HEK293 (cell line): ENCODE measurements around the gene OR2W1.

ENCODE experiments used
- GLI4 ChIP-seq: fragments of 450-650 bp; formaldehyde crosslinking; IDR thresholded peaks from 2 replicates; pipeline ENCODE4 v1.5.1; 2016; ENCODE audit warnings: missing biosample characterization, missing genetic modification characterization
- IKZF3 ChIP-seq: fragments of 450-650 bp; IDR thresholded peaks from 2 replicates; pipeline ENCODE4 v1.5.0; 2018; ENCODE audit warnings: missing biosample characterization, mild to moderate bottlenecking, missing genetic modification characterization, moderate library complexity
- KLF16 ChIP-seq: fragments of 450-650 bp; formaldehyde crosslinking; IDR thresholded peaks from 2 replicates; pipeline ENCODE4 v1.5.1; 2017; ENCODE audit warnings: missing biosample characterization, missing genetic modification characterization
- MZF1 ChIP-seq: fragments of 450-650 bp; formaldehyde crosslinking; IDR thresholded peaks from 2 replicates; pipeline ENCODE4 v1.5.1; 2017; ENCODE audit warnings: missing biosample characterization, missing genetic modification characterization, borderline replicate concordance
- PRDM2 ChIP-seq: fragments of 450-650 bp; formaldehyde crosslinking; IDR thresholded peaks from 2 replicates; pipeline ENCODE4 v1.5.1; 2016; ENCODE audit warnings: missing biosample characterization, missing genetic modification characterization, borderline replicate concordance
- PRDM4 ChIP-seq: fragments of 450-650 bp; formaldehyde crosslinking; IDR thresholded peaks from 2 replicates; pipeline ENCODE4 v1.5.1; 2017; ENCODE audit warnings: missing biosample characterization, missing genetic modification characterization
- SCRT2 ChIP-seq: fragments of 450-650 bp; formaldehyde crosslinking; IDR thresholded peaks from 2 replicates; pipeline ENCODE4 v1.5.1; 2016; ENCODE audit warnings: missing biosample characterization, missing genetic modification characterization
- TRIM28 ChIP-seq: IDR thresholded peaks from 2 replicates; pipeline ENCODE4 v1.6.1; 2011; ENCODE audit warnings: low read length, control low read depth, borderline replicate concordance
- YY1 ChIP-seq: fragments of 450-650 bp; formaldehyde crosslinking; IDR thresholded peaks from 2 replicates; pipeline ENCODE4 v1.5.1; 2018; ENCODE audit warnings: missing biosample characterization, missing genetic modification characterization
- ZBTB48 ChIP-seq: fragments of 450-650 bp; formaldehyde crosslinking; IDR thresholded peaks from 2 replicates; pipeline ENCODE4 v1.5.1; 2016; ENCODE audit warnings: missing biosample characterization, missing genetic modification characterization
- ZNF10 ChIP-seq: fragments of 450-650 bp; formaldehyde crosslinking; IDR thresholded peaks from 2 replicates; pipeline ENCODE4 v1.5.1; 2017; ENCODE audit warnings: missing biosample characterization, missing genetic modification characterization
- ZNF132 ChIP-seq: fragments of 450-650 bp; formaldehyde crosslinking; IDR thresholded peaks from 2 replicates; pipeline ENCODE4 v1.5.1; 2017; ENCODE audit warnings: missing biosample characterization, missing genetic modification characterization, borderline replicate concordance
- ZNF174 ChIP-seq: fragments of 450-650 bp; formaldehyde crosslinking; IDR thresholded peaks from 2 replicates; pipeline ENCODE4 v1.5.0; 2017; ENCODE audit warnings: missing biosample characterization, mild to moderate bottlenecking, missing genetic modification characterization
- ZNF548 ChIP-seq: fragments of 450-650 bp; formaldehyde crosslinking; IDR thresholded peaks from 2 replicates; pipeline ENCODE4 v1.5.1; 2016; ENCODE audit warnings: missing biosample characterization, missing genetic modification characterization
- ZNF555 ChIP-seq: fragments of 450-650 bp; formaldehyde crosslinking; conservative IDR thresholded peaks from 2 replicates; pipeline ENCODE4 v1.5.1; 2017; ENCODE audit warnings: missing biosample characterization, mild to moderate bottlenecking, missing genetic modification characterization, inconsistent platforms
- ZNF624 ChIP-seq: fragments of 450-650 bp; formaldehyde crosslinking; IDR thresholded peaks from 2 replicates; pipeline ENCODE4 v1.5.1; 2017; ENCODE audit warnings: missing biosample characterization, missing genetic modification characterization
- ZNF707 ChIP-seq: fragments of 450-650 bp; formaldehyde crosslinking; IDR thresholded peaks from 2 replicates; pipeline ENCODE4 v1.5.1; 2016; ENCODE audit warnings: missing biosample characterization, missing genetic modification characterization
- ZNF768 ChIP-seq: fragments of 450-650 bp; formaldehyde crosslinking; IDR thresholded peaks from 2 replicates; pipeline ENCODE4 v1.5.1; 2018; ENCODE audit warnings: missing biosample characterization, mild to moderate bottlenecking, missing genetic modification characterization
- ZNF830 ChIP-seq: fragments of 450-650 bp; IDR thresholded peaks from 2 replicates; pipeline ENCODE4 v1.5.0; 2018; ENCODE audit warnings: missing biosample characterization, missing genetic modification characterization, low read depth, mild to moderate bottlenecking, moderate library complexity
- TF ChIP-seq, protein P1 (sequence below): fragments of 450-650 bp; formaldehyde crosslinking; IDR thresholded peaks from 2 replicates; pipeline ENCODE4 v1.5.1; 2016; ENCODE audit warnings: missing biosample characterization, missing genetic modification characterization
- TF ChIP-seq, protein P2 (sequence below): fragments of 450-650 bp; formaldehyde crosslinking; IDR thresholded peaks from 2 replicates; pipeline ENCODE4 v1.5.1; 2016; ENCODE audit warnings: missing biosample characterization, missing genetic modification characterization, low read depth
- TF ChIP-seq, protein P3 (sequence below): fragments of 450-650 bp; formaldehyde crosslinking; IDR thresholded peaks from 2 replicates; pipeline ENCODE4 v1.5.1; 2016; ENCODE audit warnings: missing biosample characterization, missing genetic modification characterization

Gene OR2W1

GRCh38 chr6:29016559-29017427 lies 28.2 kb downstream of the OR2W1 start (continued):
- TF ChIP-seq, protein P1, sequence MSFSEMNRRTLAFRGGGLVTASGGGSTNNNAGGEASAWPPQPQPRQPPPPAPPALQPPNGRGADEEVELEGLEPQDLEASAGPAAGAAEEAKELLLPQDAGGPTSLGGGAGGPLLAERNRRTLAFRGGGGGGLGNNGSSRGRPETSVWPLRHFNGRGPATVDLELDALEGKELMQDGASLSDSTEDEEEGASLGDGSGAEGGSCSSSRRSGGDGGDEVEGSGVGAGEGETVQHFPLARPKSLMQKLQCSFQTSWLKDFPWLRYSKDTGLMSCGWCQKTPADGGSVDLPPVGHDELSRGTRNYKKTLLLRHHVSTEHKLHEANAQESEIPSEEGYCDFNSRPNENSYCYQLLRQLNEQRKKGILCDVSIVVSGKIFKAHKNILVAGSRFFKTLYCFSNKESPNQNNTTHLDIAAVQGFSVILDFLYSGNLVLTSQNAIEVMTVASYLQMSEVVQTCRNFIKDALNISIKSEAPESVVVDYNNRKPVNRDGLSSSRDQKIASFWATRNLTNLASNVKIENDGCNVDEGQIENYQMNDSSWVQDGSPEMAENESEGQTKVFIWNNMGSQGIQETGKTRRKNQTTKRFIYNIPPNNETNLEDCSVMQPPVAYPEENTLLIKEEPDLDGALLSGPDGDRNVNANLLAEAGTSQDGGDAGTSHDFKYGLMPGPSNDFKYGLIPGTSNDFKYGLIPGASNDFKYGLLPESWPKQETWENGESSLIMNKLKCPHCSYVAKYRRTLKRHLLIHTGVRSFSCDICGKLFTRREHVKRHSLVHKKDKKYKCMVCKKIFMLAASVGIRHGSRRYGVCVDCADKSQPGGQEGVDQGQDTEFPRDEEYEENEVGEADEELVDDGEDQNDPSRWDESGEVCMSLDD = no peak
- TF ChIP-seq ZNF768 (no peak), ZNF174 (tag by site-specific recombination) (no peak), PRDM4 (tag by site-specific recombination) (0 out of 2 replicates have a peak, but pooled peaks have one; percentile 17), ZNF624 (no peak), ZNF830 (tag by site-specific recombination) (no peak), GLI4 (tag by site-specific recombination) (no peak), ZNF132 (no peak), KLF16 (no peak), ZNF555 (tag by site-specific recombination) (no peak), ZBTB48 (peak; percentile 42; the same call in 1 of the 2 replicates), PRDM2 (no peak), SCRT2 (tag by site-specific recombination) (0 out of 2 replicates have a peak, but pooled peaks have one; percentile 20), ZNF10 (tag by site-specific recombination) (no peak), MZF1 (tag by site-specific recombination) (peak; percentile 93; the same call in 1 of the 2 replicates), TRIM28 (no peak), IKZF3 (tag by site-specific recombination) (peak; percentile 59), YY1 (tag by site-specific recombination) (peak; percentile 60), ZNF548 (no peak), ZNF707 (tag by site-specific recombination) (no peak)
- TF ChIP-seq, protein P2, sequence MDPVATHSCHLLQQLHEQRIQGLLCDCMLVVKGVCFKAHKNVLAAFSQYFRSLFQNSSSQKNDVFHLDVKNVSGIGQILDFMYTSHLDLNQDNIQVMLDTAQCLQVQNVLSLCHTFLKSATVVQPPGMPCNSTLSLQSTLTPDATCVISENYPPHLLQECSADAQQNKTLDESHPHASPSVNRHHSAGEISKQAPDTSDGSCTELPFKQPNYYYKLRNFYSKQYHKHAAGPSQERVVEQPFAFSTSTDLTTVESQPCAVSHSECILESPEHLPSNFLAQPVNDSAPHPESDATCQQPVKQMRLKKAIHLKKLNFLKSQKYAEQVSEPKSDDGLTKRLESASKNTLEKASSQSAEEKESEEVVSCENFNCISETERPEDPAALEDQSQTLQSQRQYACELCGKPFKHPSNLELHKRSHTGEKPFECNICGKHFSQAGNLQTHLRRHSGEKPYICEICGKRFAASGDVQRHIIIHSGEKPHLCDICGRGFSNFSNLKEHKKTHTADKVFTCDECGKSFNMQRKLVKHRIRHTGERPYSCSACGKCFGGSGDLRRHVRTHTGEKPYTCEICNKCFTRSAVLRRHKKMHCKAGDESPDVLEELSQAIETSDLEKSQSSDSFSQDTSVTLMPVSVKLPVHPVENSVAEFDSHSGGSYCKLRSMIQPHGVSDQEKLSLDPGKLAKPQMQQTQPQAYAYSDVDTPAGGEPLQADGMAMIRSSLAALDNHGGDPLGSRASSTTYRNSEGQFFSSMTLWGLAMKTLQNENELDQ (tag by site-specific recombination) = no peak
- TF ChIP-seq, protein P3, sequence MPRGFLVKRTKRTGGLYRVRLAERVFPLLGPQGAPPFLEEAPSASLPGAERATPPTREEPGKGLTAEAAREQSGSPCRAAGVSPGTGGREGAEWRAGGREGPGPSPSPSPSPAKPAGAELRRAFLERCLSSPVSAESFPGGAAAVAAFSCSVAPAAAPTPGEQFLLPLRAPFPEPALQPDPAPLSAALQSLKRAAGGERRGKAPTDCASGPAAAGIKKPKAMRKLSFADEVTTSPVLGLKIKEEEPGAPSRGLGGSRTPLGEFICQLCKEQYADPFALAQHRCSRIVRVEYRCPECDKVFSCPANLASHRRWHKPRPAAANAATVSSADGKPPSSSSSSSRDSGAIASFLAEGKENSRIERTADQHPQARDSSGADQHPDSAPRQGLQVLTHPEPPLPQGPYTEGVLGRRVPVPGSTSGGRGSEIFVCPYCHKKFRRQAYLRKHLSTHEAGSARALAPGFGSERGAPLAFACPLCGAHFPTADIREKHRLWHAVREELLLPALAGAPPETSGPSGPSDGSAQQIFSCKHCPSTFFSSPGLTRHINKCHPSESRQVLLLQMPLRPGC (tag by site-specific recombination) = 0 out of 2 replicates have a peak, but pooled peaks have one; percentile 27
